Measurements from ENCODE around the gene SUMF1.

GRCh38 chr3:4474683-4475490, 7.8 kb upstream of the SUMF1 start:
- TF ChIP-seq EZH2phosphoT487 (IDR thresholded peaks at IDR 0.05; ENCODE audit: borderline replicate concordance, low read length) (no peak), CTCF (conservative IDR thresholded peaks at IDR 0.05; ENCODE audit: low read depth, low read length) (no peak), EZH2 (IDR thresholded peaks at IDR 0.05; ENCODE audit: low read length, unreplicated experiment) (no peak)

All from PC-3 (cell line).